Activated gamma-delta T cell treated with Interleukin-2 at 50 U/mL for 16 hours (primary cell): ENCODE measurements around the gene C4orf51.
"Not testable (repeated sequence)": the region's sequence is repeated elsewhere in the genome, so short reads cannot be mapped to it uniquely, and the experiment has no call there.

Experiments
- DNase-seq: peaks from one replicate; pipeline ENCODE4 v3.0.0-alpha.2; 2020

C4orf51 gene

DNA sequence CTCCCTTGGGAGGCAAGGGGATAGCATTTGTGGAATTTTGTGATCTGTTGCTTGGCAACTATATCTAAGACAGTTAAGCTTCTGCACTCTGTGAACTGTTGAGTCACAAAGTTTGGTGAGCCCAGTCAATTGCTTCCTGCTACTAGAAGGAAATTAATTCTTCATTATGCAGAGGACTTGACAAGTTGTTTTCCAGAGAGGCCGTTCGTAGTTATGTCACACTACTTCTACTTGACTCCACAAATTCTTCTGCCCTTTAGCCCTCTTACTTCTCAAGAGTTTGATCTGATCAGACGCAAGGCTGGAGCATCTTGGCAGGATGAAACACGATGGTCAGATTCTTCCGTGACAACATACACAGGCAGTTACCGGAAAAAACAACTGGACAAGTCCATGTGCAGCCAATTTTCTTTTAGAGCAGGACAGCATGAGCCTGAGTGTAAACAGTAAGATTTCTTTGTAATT is at the start of gene C4orf51:
C4orf51 (plus strand) TSS at position 156 of the 465 bp plus-strand sequence; CDS start at position 214, 58 bp downstream.
- no peak for DNase-seq

DNA sequence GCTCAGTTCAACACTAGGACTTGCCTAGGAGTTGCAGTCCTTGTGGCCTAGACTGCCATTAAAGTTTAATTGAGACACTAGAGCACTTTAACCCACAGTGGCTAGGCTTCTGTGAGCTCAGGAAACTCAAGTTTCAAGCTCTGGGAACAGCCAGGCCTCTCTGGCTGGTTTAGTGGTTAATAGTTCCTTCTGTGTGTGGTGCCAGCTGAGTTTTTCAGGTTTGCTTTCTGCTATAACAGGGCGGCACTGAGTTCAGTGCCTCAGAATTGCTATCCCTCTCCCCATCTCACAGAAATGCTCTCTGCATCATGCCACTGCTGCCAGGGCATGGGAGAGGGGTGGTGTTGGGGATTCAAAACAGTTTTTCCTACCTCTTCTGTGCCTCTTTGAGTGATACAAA is 44.8 kb upstream of the C4orf51 start:
- no peak for DNase-seq

DNA sequence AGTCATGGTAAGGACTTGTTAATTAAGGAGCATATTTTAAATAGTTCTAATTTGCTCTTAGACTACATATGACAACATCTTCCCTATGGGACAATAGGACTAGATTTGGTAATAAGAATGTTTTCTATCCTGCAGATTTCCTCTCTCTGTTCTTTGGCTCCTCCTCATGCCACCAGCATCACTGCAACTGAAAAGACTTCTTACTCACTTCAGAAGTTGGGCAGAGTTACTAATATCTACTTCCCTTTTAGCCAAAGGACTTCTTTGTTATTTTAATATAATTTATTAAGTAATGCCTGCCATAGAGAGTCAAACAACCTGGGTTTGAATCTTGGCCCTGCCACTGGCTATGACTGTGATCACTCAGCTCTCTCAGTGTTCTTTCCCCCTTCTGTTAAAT is 44.3 kb upstream of the C4orf51 start:
- DNase-seq = no peak

DNA sequence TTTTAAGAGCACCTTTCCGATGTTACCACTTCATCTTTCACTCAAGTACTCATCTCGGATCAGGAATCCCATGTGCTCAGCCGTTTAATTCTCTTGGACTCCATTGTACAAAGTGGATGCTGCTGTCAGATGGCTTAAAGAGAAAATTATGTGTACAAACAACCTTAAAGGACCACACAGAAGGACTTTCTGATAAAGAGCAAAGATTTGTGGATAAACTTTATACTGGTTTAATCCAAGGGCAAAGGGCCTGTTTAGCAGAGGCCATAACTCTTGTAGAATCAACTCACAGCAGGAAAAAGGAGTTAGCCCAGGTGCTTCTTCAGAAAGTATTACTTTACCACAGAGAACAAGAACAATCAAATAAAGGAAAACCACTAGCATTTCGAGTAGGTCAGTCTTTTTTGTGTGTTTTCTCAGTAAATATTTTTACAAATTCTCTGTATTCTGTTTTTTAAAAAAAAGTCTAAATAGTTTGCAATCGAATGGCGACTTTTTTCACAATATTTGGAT is 40.7 kb upstream of the C4orf51 start:
- DNase-seq = no peak

DNA sequence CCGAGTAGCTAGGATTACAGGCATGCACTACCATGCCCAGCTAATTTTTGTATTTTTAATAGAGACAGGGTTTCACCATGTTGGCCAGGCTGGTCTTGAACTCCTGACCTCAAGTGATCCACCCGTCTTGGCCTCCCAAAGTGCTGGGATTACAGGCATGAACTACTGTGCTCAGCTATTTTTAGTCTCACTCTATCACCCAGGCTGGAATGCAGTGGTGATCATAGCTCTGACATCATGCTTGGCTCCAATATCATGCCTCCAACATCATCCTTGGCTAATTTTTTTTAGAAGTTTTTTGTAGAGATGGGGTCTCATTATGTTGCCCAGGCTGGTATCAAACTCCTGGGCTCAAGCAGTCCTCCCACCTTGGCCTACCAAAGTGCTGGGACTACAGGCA is 39.7 kb upstream of the C4orf51 start:
- DNase-seq = not testable (repeated sequence)

DNA sequence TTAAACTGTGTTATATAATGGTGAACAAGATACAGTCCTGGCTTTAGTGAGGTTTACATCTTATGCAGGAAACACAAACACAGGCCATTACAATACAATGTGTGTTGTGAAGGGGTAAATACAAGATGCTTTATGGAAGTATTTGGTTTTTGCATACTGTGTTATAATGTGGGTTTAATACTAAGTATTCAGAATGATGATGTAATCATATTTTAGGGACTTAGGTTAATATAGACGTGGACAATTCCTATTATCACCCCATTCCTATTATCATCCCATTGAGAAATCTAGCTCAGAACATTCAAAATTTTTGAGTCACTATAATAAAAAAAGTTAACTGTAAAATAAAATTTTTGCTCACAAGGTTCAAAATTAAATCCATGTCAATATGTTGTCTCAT is 36.7 kb upstream of the C4orf51 start:
- DNase-seq = no peak

DNA sequence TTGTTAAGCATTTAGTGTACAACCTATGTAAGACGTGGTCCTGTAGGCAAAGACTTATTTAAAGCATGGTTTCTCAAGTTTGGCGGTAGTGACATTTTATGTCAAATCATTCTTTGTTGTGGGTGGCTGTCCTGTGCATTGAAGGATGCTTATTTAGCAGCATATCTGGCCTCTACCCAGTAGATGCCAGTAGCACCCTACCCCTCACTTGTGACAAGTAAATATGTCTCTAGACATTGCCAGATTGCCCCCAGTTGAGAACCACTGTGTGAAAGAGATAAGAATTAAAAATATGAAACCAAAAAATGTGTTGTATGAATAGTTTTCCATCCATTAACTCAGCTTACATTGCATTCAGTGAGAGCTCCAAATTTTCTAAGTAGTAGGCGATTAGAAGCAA is 35.2 kb upstream of the C4orf51 start:
- no peak for DNase-seq

DNA sequence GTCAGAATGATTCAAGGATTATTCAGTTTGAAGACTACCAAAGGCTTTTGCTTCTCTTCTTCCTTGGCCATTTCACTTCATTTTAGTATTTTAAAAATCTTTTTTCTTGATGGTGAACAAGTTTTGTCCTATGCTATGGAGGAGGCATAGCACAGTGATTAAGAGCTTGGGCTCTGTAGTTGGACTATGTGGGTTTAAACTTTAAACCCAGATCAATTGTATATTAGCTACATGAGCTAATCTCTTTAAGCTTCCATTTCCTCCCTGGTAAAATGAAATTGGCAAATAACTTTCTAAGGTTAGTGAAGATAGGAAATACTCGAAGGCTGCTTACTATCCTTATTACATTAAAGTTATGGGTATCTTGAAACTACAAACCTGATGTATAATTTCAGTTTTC is 23.8 kb upstream of the C4orf51 start:
- no peak for DNase-seq

DNA sequence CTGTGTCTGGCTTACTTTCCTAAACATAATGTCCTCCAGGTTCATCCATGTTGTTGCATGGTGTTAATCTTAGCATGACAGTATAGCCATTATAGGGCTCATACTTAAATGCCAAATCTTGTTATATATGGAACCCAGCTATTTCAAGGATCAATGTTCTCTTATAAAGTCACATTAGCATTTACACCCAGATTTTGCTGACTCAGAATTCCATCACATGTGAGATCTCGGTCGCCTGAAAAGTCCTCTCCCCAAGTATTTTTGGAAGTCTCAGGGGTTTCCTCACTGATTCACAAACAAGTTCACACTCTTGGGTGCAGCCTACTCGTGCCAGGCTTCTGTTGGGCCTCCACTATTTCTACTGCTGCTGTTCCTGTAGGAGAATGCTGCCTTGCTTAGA is 19.9 kb upstream of the C4orf51 start:
- DNase-seq = no peak

DNA sequence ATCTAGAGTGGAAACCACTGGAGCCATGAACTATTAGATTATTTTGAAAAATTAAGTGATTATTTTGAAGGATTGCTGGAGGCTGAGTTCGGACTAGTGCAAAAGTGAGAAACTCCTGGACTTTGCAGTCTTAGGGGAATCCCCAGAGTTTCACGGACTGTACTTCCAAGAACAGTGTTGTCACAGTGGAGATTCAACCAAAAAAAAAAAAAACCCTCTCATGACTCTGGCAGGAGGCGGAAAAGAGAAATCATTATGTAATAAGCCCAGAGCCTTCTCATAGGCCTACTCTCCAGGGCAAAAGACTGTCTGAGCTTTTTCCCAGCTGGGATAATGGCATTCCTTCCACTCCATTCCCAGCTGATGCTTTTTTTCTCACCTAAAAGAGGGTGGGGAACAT is 16.8 kb upstream of the C4orf51 start:
- no peak for DNase-seq

DNA sequence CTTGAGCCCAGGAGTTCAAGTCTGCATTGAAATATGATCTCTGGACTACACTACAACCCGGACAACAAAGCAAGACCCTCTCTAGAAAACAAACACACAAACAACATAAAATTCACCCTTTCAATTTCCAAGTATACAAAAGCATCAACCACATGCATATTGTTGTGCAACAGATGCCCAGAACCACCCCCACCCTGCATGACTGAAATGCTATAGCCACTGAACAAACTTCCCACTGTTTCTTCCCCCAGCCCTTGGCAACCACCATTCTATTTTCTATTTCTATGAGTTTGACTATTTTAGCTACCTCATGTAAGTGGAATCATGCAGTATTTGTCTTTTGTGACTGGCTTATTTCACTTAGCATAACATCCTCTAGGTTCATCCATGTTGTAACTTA is 14.2 kb upstream of the C4orf51 start:
- DNase-seq = no peak

DNA sequence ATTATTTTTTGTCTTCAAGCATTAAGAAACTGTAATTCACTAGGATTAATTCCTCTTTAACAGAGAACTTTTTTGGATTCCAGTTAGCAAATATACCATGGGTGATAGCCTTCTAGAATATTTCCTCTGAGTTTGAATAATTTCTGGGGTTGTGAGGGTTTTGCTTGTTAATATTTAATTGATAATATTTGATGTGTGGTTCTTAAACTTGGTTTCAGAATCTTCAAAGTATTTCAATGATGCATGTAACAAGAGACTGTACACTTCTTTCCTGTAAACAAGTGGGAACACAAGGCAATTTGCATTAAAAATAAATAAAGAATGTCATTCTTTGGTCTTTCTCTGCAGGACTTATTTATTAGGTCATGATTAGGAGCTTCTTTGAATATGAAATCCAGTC is 9.5 kb upstream of the C4orf51 start:
- no peak for DNase-seq

DNA sequence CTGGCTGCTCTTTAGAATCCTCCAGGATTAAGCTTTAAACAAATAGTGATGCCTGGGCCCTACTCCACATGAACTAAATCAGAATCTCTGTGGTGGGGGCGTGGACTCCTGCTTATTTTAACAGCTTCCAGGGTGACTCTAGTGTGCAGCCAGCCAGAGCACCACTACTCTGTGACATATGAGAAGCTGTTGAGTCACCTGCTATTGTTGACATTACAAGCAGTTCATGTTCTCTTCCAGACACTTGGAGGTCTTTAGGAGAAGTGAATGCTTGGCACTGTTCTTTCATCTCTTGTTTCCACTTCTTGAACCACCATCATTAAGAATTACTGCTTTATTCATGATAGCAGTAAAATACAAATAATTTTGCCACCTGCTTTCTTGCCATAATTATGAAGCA is 426 bp upstream of the C4orf51 start:
- DNase-seq = no peak

DNA sequence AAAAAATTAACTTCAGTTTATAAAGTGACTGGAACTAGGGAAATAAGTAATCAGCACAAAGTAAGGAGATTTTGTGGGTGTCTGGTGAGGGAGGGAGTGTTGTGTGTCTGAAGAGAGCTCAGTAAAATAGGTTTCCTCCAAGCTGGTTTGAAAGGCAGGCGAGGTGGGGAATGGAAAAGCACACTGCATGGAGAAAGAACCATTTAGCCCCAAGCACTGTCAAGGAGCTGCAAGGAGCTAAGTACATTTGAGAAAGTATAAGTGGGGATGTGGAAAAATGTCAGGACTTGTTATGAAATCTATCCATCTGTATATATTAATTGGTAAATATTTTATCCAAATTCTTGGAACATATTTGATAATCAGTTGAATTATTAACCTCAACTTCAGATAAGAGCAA is 956 bp downstream of the C4orf51 start:
- no peak for DNase-seq

DNA sequence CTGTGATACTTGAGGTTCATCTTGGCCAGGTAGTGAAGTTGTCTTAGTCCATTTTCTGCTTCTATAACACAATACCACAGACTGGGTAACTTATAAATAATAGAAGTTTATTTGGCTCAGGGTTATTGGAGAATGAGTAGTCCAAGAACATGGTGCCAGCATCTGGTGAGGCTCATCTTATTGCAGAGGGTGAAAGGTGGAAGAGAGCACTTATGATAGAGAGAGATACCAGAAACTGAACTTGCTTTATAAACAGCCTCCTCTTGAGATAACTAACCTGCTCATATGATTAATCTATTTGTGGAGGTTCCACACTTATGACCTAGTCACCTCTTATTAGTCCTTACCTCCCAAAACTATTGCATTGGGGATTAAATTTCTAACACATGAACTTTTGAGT is 1.6 kb downstream of the C4orf51 start:
- DNase-seq = no peak

DNA sequence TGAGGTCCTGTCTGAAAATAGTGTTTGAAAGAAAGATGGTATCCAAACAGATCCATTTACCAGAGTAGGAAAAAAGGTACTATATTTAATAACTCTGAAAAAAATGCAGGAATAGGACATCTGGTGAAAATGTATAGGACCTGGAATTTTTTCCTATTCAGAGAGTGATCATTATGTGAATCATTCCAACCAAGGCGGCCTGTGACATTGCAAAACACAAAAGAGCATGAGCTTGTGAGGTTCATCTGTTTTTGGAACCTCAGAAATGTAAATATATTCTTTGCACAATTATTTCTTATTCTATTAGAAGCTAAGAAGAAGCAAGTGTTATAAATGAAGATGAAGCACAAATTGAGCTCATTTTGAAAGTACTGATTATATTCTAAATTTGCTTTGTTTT is 2.0 kb downstream of the C4orf51 start:
- no peak for DNase-seq

DNA sequence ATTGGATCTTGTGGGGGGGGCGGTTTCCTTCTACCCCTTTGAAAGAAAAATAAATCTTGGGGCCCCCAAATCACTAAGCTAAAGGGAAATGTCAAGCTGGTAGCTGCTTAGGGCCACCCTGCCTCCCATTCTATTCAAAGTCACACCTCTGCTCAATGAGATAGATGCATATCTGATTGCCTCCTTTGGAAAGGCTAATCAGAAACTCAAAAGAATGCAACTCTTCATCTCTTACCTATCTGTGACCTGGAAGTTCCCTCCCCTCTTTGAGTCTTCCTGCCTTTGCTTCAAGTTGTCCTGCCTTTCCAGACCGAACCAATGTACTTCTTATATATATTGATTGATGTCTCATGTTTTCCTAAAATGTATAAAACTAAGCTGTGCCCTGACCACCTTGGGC is 7.0 kb downstream of the C4orf51 start:
- no peak for DNase-seq

DNA sequence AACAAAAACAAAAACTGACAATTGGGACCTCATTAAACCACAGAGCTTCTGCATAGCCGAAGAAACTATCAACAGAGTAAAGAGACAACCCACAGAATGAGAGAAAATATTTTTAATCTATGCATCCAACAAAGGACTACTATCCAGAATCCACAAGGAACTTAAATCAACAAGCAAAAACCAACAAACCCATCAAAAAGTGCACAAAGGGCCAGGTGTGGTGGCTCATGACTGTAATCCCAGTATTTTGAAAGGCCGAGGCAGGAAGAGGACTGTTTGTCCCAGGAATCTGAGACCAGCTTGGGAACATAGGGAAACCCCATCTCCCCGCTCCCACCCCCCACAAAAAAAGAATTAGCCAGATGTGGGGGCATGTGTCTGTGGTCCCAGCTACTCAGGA is 10.7 kb downstream of the C4orf51 start:
- no peak for DNase-seq

DNA sequence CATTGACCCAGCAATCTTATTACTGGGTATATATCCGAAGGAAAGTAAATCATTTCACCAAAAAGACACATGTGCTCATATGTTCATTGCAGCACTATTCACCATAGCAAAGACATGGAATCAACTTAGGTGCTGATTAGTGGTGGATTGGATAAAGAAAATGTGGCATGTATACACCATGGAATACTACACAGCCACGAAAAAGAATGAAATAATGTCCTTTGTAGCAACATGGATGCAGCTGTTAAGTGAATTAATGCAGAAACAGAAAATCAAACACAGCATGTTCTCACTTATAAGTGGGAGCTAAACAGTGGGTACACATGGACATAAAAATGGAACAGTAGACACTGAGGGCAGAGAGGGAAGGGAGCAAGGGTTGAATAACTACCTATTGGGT is 11.5 kb downstream of the C4orf51 start:
- not testable (repeated sequence) for DNase-seq

DNA sequence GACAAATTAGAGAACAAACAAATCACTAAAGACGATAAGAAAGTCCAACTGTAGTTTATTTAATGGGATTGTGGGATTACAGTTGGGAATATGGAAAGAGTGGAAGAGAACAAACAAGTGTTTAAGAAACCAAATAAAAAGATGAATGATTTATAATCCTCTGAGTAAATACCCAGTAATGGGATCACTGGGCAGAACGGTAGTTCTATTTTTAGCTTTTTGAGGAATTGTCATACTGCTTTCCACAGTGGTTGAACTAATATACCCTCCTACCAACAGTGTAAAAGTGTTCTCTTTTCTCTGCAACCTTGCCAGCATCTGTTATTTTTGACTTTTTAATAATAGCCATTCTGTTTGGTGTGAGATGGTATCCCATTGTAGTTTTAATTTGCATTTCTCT is 15.0 kb downstream of the C4orf51 start:
- no peak for DNase-seq

DNA sequence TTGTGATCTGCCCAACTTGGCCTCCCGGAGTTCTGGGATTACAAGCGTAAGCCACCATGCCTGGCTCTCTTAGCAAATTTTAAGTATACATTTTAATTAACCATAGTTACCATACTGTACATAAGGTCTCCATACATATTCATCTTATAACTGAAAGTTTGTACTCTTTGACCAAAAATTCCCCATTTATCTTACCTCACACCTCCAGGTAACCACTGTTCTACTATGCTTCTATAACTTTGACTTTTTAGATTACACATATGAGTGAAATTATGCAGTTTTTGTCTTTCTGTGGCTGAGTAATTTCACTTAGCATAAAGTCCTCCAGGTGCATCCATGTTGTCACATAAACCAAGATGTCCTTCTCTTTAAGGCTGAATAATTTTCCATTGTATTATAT is 17.4 kb downstream of the C4orf51 start:
- DNase-seq = no peak

DNA sequence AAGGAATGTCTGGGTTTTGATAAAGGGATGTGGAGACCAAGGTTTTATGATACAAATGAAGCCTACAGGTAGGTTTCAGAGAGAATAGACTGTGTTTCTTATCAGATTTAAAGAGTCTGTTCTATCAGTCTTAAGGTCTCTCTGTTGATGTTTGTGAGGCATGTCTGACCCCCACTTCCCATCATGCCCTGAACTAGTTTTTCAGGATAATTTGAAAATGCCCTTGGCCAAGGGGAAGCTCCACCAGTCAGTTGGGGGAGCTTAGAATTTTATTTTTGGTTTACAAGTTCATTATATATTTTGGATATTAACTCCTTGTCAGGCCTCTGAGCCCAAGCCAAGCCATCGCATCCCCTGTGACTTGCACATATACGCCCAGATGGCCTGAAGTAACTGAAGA is 18.6 kb downstream of the C4orf51 start:
- no peak for DNase-seq

DNA sequence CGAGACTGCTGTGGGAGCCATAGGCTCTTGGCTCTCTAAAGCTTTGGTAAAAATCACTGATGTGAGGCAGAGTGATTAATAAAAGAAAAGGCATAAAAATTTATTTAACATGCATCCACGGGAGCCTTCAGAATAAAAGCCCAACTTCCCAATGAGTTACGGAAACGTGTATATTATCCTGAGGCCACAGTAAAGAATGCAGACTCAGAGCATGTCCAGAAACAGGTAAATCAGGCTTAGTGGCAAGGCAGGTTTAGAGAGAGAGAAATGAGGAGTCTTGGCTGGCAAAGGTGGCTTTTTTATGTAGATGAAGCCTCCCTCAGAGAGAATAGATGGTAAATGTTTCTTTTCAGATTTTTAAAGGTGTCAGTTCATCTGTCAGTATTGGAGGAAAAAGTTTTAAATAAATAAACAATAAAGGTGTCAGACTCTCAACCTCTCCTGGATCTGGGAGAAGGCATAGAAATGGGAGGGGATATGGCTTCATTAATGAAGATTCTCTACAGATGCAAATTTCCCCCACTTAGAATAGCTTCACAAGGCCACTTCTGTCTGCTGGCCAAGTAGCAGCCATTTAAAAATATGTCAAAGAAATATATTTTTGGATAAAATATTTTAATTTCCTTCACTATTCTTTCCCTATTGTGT is 24.0 kb downstream of the C4orf51 start:
- DNase-seq = no peak

DNA sequence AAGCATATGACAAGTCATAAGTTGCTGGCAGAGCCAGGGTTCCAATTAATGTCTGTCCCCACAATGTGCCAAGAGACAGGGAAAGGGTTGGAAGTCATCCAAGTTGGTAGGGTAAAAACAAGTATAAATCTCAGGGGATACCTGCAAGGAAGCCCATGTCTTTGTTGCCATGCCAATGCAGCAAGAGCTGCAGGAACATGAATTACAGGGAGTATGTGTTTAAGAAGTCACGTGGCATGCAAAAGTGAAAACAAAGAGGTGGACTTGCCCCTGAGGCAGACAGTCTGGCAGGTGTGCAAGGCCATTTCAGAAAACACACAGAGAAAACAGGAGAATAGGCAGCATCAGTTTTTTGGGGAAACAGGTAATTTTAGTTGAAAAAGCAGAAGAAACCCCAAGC is 29.4 kb downstream of the C4orf51 start:
- no peak for DNase-seq

DNA sequence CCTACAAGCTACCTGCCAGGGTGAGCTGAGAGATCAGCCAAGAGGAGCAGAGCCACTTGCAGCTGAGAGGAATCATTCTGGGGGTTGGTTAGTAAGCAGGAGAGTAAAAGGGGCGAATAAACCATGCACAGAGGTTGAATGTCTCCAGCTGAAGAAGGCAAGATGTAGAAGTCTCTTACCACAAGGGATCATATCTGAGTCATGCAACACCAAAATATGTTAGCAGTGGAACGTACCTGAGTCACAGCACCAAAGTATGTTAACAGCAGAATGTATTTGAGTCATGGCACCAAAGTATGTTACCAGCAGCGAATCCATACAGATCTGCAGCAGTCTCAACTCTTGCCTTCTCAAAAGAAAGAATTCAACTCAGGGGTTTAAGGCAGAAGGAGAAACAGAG is 29.9 kb downstream of the C4orf51 start:
- DNase-seq = no peak
